ENCODE data around the gene TTLL11. TPM values are rescaled to one million over a fixed set of nuclear protein-coding genes. Genes with fewer than 3 reads are reported as not detected.

Gene TTLL11
- polyA plus RNA-seq, 1 of the 3 experiments (the other 2 are of a cell fraction) = 6.8 TPM

DNA sequence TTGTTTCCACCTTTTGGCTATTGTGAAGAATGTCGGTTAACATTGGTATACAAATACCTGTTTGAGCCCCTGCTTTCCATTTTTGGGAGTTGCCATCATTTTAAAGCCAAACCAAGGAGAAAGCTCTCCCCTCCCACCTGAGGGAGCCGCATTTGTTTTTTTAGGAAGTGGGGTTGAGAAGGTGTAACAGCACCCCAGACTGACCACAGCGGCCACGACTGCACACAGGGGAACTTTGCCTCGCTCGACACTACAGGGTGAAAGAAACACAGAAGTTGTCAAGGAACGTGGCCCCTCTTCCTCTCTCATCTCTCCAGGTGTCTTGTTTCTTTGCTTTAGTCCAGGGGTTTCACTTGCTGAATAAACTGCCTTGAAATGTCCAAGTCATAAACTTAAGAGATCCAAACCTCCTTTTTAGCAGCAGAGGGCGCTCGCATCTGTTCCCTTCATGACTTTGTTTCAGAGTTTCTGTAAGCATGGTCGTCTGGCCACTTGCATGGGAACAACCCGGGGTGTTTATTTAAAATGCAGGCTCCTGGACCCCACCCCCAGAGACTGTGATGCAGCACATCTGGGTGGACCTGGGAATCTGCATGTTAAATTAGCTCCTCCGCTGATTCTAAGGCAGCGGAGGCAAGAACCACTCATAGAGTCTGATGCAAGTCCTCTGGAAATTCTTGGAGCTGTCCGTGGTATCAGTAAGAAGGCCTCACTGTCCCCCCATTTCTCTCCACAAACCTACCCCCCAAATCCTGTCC is 2.1 kb upstream of the TTLL11 start:
- DNase-seq = peak; percentile 56
- no peak overlapping the region for H3K4me3 ChIP-seq (ENCODE audit: low read depth in 2 of 2, low read length in 1 of 2)
- no peak overlapping the region for H2AFZ ChIP-seq (ENCODE audit: low read depth)
- no peaks in the 10 kb centered on the region for H3K9me3 ChIP-seq
- H3K27me3 ChIP-seq (ENCODE audit: insufficient read depth) = no peaks in the 10 kb centered on the region
- CTCF ChIA-PET = interaction anchor here (0.6 to 8.1 kb wide), 23 partner anchors 8 to 726 kb away, joined by 3 to 144 read pairs (median 4); no protein-coding TSS in a partner anchor
- peak; percentile 33; the same call in 1 of the 2 replicates for TF ChIP-seq SMC3 (IDR thresholded peaks at IDR 0.05; ENCODE audit: low read depth, low read length)
- TF ChIP-seq, protein P1, sequence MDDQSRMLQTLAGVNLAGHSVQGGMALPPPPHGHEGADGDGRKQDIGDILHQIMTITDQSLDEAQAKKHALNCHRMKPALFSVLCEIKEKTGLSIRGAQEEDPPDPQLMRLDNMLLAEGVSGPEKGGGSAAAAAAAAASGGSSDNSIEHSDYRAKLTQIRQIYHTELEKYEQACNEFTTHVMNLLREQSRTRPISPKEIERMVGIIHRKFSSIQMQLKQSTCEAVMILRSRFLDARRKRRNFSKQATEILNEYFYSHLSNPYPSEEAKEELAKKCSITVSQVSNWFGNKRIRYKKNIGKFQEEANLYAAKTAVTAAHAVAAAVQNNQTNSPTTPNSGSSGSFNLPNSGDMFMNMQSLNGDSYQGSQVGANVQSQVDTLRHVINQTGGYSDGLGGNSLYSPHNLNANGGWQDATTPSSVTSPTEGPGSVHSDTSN (IDR thresholded peaks at IDR 0.05) = no peak
- TF ChIP-seq POLR2AphosphoS5 (IDR thresholded peaks at IDR 0.05; ENCODE audit: low read depth, low read length) = no peak
- TF ChIP-seq REST (IDR thresholded peaks at IDR 0.05; ENCODE audit: low read depth, low read length) = peak; percentile 92
- TF ChIP-seq MXI1 (IDR thresholded peaks at IDR 0.05; ENCODE audit: low read depth, low read length) = peak; percentile 28; the same call in 1 of the 2 replicates
- peak; percentile 45 for TF ChIP-seq RAD21 (IDR thresholded peaks at IDR 0.05; ENCODE audit: low read length)
- no peak for TF ChIP-seq USF2 (IDR thresholded peaks at IDR 0.05; ENCODE audit: borderline replicate concordance, low read depth, low read length)
- TF ChIP-seq EZH2phosphoT487 (IDR thresholded peaks at IDR 0.05; ENCODE audit: borderline replicate concordance, low read depth) = no peak
- no peak for TF ChIP-seq NFIC (IDR thresholded peaks at IDR 0.05; ENCODE audit: borderline replicate concordance)
- no peak for TF ChIP-seq YY1 (IDR thresholded peaks at IDR 0.05; ENCODE audit: low read depth)
- TF ChIP-seq JUND (IDR thresholded peaks at IDR 0.05) = no peak
- peak; percentile 71 for TF ChIP-seq CTCF (IDR thresholded peaks at IDR 0.05)
- H3K9ac ChIP-seq = no peak overlapping the region
- no peak overlapping the region for H3K27ac ChIP-seq (ENCODE audit: low read depth in 2 of 2, low read length in 1 of 2)
- H3K4me1 ChIP-seq (ENCODE audit: control insufficient read depth in 1 of 2, insufficient read depth in 2 of 2, low read depth in 1 of 2, low read length in 1 of 2) = peaks cover 6 to 19% of the 10 kb centered on the region in 2 experiments; a peak in 2 of 4 replicates
- POLR2A ChIA-PET = no interaction called here
- no peak overlapping the region for H3K4me2 ChIP-seq
- peaks cover 9% of the 10 kb centered on the region for H4K20me1 ChIP-seq (ENCODE audit: insufficient read depth)
- WGBS (ENCODE audit: low lambda C conversion rate) = 45% methylated on average over 12 of the region's 14 CpGs
- H3K79me2 ChIP-seq (ENCODE audit: insufficient read depth) = peaks cover 23% of the 10 kb centered on the region
- H3K9me2 ChIP-seq = no peaks in the 10 kb centered on the region
- H3F3A ChIP-seq (replicated peaks; ENCODE audit: insufficient read depth) = no peaks in the 10 kb centered on the region
- no peaks in the 10 kb centered on the region for H3K36me3 ChIP-seq (replicated peaks in 1 of 2; ENCODE audit: control insufficient read depth in 1 of 2, insufficient read depth in 2 of 2, low read length in 1 of 2)

Measured in SK-N-SH (cell line).